Activated CD8-positive, alpha-beta memory T cell treated with anti-CD3 and anti-CD28 coated beads, Interleukin-2, amount 50 U/mL, for 1 hour (primary cell): ENCODE results near the gene RPS13.
"Not testable (repeated sequence)": the region's sequence is repeated elsewhere in the genome, so short reads cannot be mapped to it uniquely, and the experiment has no call there.

Source experiments
- DNase-seq: peaks from one replicate; pipeline ENCODE4 v3.0.0-alpha.2; 2020; ENCODE audit errors: extremely low read depth

The RPS13 gene

GRCh38 chr11:17077520-17078401 is at the start of gene RPS13:
Gene RPS13 (minus strand): TSS chr11:17077667. CDS start chr11:17077641, 26 bp downstream.
- peak; percentile 81 for DNase-seq

- no peak for DNase-seq
Measured at GRCh38 chr11:17121981-17122380, 44.5 kb upstream of the RPS13 start.

GRCh38 chr11:17117262-17117661 is 39.8 kb upstream of the RPS13 start:
- DNase-seq = no peak

GRCh38 chr11:17116117-17116516 is 38.6 kb upstream of the RPS13 start:
- no peak for DNase-seq

GRCh38 chr11:17107745-17108144 is 30.3 kb upstream of the RPS13 start:
- not testable (repeated sequence) for DNase-seq

GRCh38 chr11:17105404-17106040 is 28.1 kb upstream of the RPS13 start:
- DNase-seq = not testable (repeated sequence)

- DNase-seq = no peak
Measured at GRCh38 chr11:17102462-17102861, 25.0 kb upstream of the RPS13 start.

- DNase-seq = no peak
Measured at GRCh38 chr11:17098658-17099057, 21.2 kb upstream of the RPS13 start.

GRCh38 chr11:17098038-17098437 is 20.6 kb upstream of the RPS13 start:
- no peak for DNase-seq

- DNase-seq = not testable (repeated sequence)
Measured at GRCh38 chr11:17085976-17086375, 8.5 kb upstream of the RPS13 start.

- peak; percentile 11 for DNase-seq
Measured at GRCh38 chr11:17077240-17077519, 287 bp downstream of the RPS13 start.

- no peak for DNase-seq
Measured at GRCh38 chr11:17076517-17077239, 789 bp downstream of the RPS13 start.

- no peak for DNase-seq
Measured at GRCh38 chr11:17075506-17075905, 2.0 kb downstream of the RPS13 start.

- DNase-seq = no peak
Measured at GRCh38 chr11:17073370-17074027, 4.0 kb downstream of the RPS13 start.

GRCh38 chr11:17067417-17067816 is 10.1 kb downstream of the RPS13 start:
- no peak for DNase-seq

GRCh38 chr11:17066691-17067090 is 10.8 kb downstream of the RPS13 start:
- no peak for DNase-seq

GRCh38 chr11:17063171-17064002 is 14.1 kb downstream of the RPS13 start:
- no peak for DNase-seq

- not testable (repeated sequence) for DNase-seq
Measured at GRCh38 chr11:17051146-17051545, 26.3 kb downstream of the RPS13 start.

- DNase-seq = not testable (repeated sequence)
Measured at GRCh38 chr11:17048491-17048890, 29.0 kb downstream of the RPS13 start.

- DNase-seq = no peak
Measured at GRCh38 chr11:17046690-17047089, 30.8 kb downstream of the RPS13 start.
